Vagina (tissue), 2 donors: Measurements from ENCODE around the gene UMODL1. TPM values are rescaled to one million over a fixed set of nuclear protein-coding genes. Genes with fewer than 3 reads are reported as not detected.

Experiments
- DNase-seq, 2 donors: peaks; one replicate each; pipeline ENCODE4 v3.0.0-alpha.2; 2017; ENCODE audit errors: extremely low spot score in 2 of 2
- H3K27ac ChIP-seq: fragments of 200-600 bp; sonication (generic); one replicate; pipeline ENCODE4 v1.5.1; 2019
- H3K27me3 ChIP-seq: fragments of 200-600 bp; sonication (generic); one replicate; pipeline ENCODE4 v1.5.1; 2019
- H3K36me3 ChIP-seq, 2 donors: fragments of 200-600 bp; sonication (generic); one replicate each; pipeline ENCODE4 v1.5.1; 2017 to 2019
- H3K4me1 ChIP-seq: fragments of 200-600 bp; sonication (generic); one replicate; pipeline ENCODE4 v1.5.1; 2019
- H3K4me3 ChIP-seq, 2 donors: fragments of 200-600 bp; sonication (generic); 1 replicate in 1 of 2; 2 replicates in 1 of 2; pipeline ENCODE4 v1.5.1; 2016 to 2019
- H3K9me3 ChIP-seq: fragments of 200-600 bp; sonication (generic); one replicate; pipeline ENCODE4 v1.5.1; 2019
- CTCF ChIP-seq, 3 experiments: fragments of 450-650 bp in 2 of 3; fragments of 200-600 bp in 1 of 3; sonication (generic) in 1 of 3; IDR thresholded peaks; one replicate each; pipeline ENCODE4 v1.5.1; 2017 to 2019; ENCODE audit warnings: antibody characterized with exemption in 3 of 3, mild to moderate bottlenecking in 2 of 3, moderate library complexity in 2 of 3
- POLR2A ChIP-seq, 2 donors: fragments of 450-650 bp; IDR thresholded peaks; one replicate each; pipeline ENCODE4 v1.6.1; 2017; ENCODE audit warnings: antibody characterized with exemption in 2 of 2, mild to moderate bottlenecking in 2 of 2, moderate library complexity in 2 of 2
- POLR2AphosphoS5 ChIP-seq, 2 donors: sonication (generic); formaldehyde crosslinking; IDR thresholded peaks; one replicate each; pipeline ENCODE4 v1.9.0; 2017; ENCODE audit warnings: antibody characterized with exemption in 2 of 2, mild to moderate bottlenecking in 2 of 2, low read depth in 1 of 2; ENCODE audit not compliant: insufficient read depth in 1 of 2
- intact Hi-C: fragments of 100-400 bp; cut with DNase I; formaldehyde crosslinking; loops from one replicate; pipeline ENCODE4 v1.15.1; 2023
- total RNA-seq: library from RNA; depleted of rRNA; stranded (reverse); fragments of >200 nt; gene quantifications from one replicate; pipeline ENCODE4 v1.2.3, GENCODE V29; 2016

Gene UMODL1
- total RNA-seq, 1 donor from 2014 or later: not detected

- intact Hi-C loops: no loop called here
- Histone ChIP-seq H3K27me3 (no peaks in the 10 kb centered on the region), H3K36me3 (no peaks in the 10 kb centered on the region), H3K27ac (no peak overlapping the region), H3K9me3 (no peaks in the 10 kb centered on the region), H3K4me3 (no peak overlapping the region), H3K4me1 (peaks cover 5% of the 10 kb centered on the region)
- no peak for DNase-seq
- TF ChIP-seq POLR2A (IDR thresholded peaks at IDR 0.05) (no peak), POLR2AphosphoS5 (IDR thresholded peaks at IDR 0.05; ENCODE audit: insufficient read depth in 1 of 2, low read depth in 1 of 2) (no peak), CTCF (IDR thresholded peaks at IDR 0.05) (no peak)
Observed at GRCh38 chr21:42032968-42033367, 38.1 kb upstream of the UMODL1 start.

GRCh38 chr21:42036313-42036712, 34.8 kb upstream of the UMODL1 start:
- TF ChIP-seq POLR2A (IDR thresholded peaks at IDR 0.05): no peak
- intact Hi-C loops: no loop called here
- H3K36me3 ChIP-seq: no peaks in the 10 kb centered on the region
- DNase-seq: no peak
- H3K4me3 ChIP-seq: no peak overlapping the region
- H3K27ac ChIP-seq: no peak overlapping the region
- H3K4me1 ChIP-seq: peaks cover 22% of the 10 kb centered on the region
- no peaks in the 10 kb centered on the region for H3K27me3 ChIP-seq
- no peaks in the 10 kb centered on the region for H3K9me3 ChIP-seq

- no peak overlapping the region for H3K4me3 ChIP-seq
- no peaks in the 10 kb centered on the region for H3K9me3 ChIP-seq
- H3K4me1 ChIP-seq: peaks cover 22% of the 10 kb centered on the region
- no peaks in the 10 kb centered on the region for H3K27me3 ChIP-seq
- H3K27ac ChIP-seq: no peak overlapping the region
- intact Hi-C loops: no loop called here
- no peak for DNase-seq
- TF ChIP-seq CTCF (IDR thresholded peaks at IDR 0.05) (no peak), POLR2AphosphoS5 (IDR thresholded peaks at IDR 0.05; ENCODE audit: insufficient read depth in 1 of 2, low read depth in 1 of 2) (no peak), POLR2A (IDR thresholded peaks at IDR 0.05) (no peak)
- H3K36me3 ChIP-seq: no peaks in the 10 kb centered on the region
Observed at GRCh38 chr21:42037516-42037915, 33.6 kb upstream of the UMODL1 start.

GRCh38 chr21:42037943-42038342, 33.2 kb upstream of the UMODL1 start:
- no peak overlapping the region for H3K4me3 ChIP-seq
- peaks cover 22% of the 10 kb centered on the region for H3K4me1 ChIP-seq
- DNase-seq: no peak
- no peaks in the 10 kb centered on the region for H3K36me3 ChIP-seq
- TF ChIP-seq CTCF (IDR thresholded peaks at IDR 0.05) (no peak), POLR2AphosphoS5 (IDR thresholded peaks at IDR 0.05; ENCODE audit: insufficient read depth in 1 of 2, low read depth in 1 of 2) (no peak), POLR2A (IDR thresholded peaks at IDR 0.05) (no peak)
- H3K27ac ChIP-seq: no peak overlapping the region
- H3K27me3 ChIP-seq: no peaks in the 10 kb centered on the region
- intact Hi-C loops: no loop called here
- no peaks in the 10 kb centered on the region for H3K9me3 ChIP-seq

GRCh38 chr21:42038393-42038792, 32.7 kb upstream of the UMODL1 start:
- no peaks in the 10 kb centered on the region for H3K27me3 ChIP-seq
- H3K27ac ChIP-seq: no peak overlapping the region
- no peak for DNase-seq
- peaks cover 22% of the 10 kb centered on the region for H3K4me1 ChIP-seq
- TF ChIP-seq POLR2A (IDR thresholded peaks at IDR 0.05): no peak
- TF ChIP-seq POLR2AphosphoS5 (IDR thresholded peaks at IDR 0.05; ENCODE audit: insufficient read depth in 1 of 2, low read depth in 1 of 2): no peak
- no peak for TF ChIP-seq CTCF (IDR thresholded peaks at IDR 0.05)
- no peak overlapping the region for H3K4me3 ChIP-seq
- no peaks in the 10 kb centered on the region for H3K9me3 ChIP-seq
- intact Hi-C loops: no loop called here
- H3K36me3 ChIP-seq: no peaks in the 10 kb centered on the region
